ENCODE results near the gene ZNF613. TPM values are rescaled to one million over a fixed set of nuclear protein-coding genes. Genes with fewer than 3 reads are reported as not detected.

The ZNF613 gene
- total and polyA plus RNA-seq, 2 of the 13 experiments (the other 11 are each of a cell fraction or from before 2014, with no cell fraction given) = 3.6 to 8.3 TPM

DNA sequence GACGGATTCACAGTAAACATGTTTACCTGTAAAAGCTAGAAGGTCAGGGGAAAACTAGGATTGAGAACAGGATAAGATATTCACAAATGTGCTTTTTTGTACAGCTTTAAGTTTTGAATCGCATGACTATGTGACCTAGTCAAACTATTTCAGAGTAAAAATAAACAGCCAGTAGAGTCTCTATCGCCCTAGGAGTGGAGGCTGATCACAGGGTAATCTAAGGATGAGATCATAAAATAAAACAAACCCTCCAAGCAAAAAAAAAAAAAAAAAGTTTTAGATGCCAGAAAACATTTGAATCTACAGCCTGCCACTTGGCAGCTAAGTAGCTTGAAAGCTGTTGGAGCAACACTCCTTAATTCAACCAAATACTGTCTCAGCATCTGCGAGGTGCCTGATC lies 32.5 kb downstream of the ZNF613 start (continued):
- TF ChIP-seq, protein P1, sequence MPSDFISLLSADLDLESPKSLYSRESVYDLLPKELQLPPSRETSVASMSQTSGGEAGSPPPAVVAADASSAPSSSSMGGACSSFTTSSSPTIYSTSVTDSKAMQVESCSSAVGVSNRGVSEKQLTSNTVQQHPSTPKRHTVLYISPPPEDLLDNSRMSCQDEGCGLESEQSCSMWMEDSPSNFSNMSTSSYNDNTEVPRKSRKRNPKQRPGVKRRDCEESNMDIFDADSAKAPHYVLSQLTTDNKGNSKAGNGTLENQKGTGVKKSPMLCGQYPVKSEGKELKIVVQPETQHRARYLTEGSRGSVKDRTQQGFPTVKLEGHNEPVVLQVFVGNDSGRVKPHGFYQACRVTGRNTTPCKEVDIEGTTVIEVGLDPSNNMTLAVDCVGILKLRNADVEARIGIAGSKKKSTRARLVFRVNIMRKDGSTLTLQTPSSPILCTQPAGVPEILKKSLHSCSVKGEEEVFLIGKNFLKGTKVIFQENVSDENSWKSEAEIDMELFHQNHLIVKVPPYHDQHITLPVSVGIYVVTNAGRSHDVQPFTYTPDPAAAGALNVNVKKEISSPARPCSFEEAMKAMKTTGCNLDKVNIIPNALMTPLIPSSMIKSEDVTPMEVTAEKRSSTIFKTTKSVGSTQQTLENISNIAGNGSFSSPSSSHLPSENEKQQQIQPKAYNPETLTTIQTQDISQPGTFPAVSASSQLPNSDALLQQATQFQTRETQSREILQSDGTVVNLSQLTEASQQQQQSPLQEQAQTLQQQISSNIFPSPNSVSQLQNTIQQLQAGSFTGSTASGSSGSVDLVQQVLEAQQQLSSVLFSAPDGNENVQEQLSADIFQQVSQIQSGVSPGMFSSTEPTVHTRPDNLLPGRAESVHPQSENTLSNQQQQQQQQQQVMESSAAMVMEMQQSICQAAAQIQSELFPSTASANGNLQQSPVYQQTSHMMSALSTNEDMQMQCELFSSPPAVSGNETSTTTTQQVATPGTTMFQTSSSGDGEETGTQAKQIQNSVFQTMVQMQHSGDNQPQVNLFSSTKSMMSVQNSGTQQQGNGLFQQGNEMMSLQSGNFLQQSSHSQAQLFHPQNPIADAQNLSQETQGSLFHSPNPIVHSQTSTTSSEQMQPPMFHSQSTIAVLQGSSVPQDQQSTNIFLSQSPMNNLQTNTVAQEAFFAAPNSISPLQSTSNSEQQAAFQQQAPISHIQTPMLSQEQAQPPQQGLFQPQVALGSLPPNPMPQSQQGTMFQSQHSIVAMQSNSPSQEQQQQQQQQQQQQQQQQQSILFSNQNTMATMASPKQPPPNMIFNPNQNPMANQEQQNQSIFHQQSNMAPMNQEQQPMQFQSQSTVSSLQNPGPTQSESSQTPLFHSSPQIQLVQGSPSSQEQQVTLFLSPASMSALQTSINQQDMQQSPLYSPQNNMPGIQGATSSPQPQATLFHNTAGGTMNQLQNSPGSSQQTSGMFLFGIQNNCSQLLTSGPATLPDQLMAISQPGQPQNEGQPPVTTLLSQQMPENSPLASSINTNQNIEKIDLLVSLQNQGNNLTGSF (CRISPR knock-in tag; IDR thresholded peaks at IDR 0.05) = no peak
- TF ChIP-seq NFE2L1 (CRISPR knock-in tag; IDR thresholded peaks at IDR 0.05; ENCODE audit: borderline replicate concordance) = no peak
- TF ChIP-seq, protein P2, sequence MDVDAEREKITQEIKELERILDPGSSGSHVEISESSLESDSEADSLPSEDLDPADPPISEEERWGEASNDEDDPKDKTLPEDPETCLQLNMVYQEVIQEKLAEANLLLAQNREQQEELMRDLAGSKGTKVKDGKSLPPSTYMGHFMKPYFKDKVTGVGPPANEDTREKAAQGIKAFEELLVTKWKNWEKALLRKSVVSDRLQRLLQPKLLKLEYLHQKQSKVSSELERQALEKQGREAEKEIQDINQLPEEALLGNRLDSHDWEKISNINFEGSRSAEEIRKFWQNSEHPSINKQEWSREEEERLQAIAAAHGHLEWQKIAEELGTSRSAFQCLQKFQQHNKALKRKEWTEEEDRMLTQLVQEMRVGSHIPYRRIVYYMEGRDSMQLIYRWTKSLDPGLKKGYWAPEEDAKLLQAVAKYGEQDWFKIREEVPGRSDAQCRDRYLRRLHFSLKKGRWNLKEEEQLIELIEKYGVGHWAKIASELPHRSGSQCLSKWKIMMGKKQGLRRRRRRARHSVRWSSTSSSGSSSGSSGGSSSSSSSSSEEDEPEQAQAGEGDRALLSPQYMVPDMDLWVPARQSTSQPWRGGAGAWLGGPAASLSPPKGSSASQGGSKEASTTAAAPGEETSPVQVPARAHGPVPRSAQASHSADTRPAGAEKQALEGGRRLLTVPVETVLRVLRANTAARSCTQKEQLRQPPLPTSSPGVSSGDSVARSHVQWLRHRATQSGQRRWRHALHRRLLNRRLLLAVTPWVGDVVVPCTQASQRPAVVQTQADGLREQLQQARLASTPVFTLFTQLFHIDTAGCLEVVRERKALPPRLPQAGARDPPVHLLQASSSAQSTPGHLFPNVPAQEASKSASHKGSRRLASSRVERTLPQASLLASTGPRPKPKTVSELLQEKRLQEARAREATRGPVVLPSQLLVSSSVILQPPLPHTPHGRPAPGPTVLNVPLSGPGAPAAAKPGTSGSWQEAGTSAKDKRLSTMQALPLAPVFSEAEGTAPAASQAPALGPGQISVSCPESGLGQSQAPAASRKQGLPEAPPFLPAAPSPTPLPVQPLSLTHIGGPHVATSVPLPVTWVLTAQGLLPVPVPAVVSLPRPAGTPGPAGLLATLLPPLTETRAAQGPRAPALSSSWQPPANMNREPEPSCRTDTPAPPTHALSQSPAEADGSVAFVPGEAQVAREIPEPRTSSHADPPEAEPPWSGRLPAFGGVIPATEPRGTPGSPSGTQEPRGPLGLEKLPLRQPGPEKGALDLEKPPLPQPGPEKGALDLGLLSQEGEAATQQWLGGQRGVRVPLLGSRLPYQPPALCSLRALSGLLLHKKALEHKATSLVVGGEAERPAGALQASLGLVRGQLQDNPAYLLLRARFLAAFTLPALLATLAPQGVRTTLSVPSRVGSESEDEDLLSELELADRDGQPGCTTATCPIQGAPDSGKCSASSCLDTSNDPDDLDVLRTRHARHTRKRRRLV (CRISPR knock-in tag; IDR thresholded peaks at IDR 0.05) = no peak
- no peak for TF ChIP-seq ZBTB3 (CRISPR knock-in tag; IDR thresholded peaks at IDR 0.05; ENCODE audit: borderline replicate concordance, low read depth)
- TF ChIP-seq DR1 (CRISPR knock-in tag; IDR thresholded peaks at IDR 0.05) = no peak
- TF ChIP-seq, protein P3, sequence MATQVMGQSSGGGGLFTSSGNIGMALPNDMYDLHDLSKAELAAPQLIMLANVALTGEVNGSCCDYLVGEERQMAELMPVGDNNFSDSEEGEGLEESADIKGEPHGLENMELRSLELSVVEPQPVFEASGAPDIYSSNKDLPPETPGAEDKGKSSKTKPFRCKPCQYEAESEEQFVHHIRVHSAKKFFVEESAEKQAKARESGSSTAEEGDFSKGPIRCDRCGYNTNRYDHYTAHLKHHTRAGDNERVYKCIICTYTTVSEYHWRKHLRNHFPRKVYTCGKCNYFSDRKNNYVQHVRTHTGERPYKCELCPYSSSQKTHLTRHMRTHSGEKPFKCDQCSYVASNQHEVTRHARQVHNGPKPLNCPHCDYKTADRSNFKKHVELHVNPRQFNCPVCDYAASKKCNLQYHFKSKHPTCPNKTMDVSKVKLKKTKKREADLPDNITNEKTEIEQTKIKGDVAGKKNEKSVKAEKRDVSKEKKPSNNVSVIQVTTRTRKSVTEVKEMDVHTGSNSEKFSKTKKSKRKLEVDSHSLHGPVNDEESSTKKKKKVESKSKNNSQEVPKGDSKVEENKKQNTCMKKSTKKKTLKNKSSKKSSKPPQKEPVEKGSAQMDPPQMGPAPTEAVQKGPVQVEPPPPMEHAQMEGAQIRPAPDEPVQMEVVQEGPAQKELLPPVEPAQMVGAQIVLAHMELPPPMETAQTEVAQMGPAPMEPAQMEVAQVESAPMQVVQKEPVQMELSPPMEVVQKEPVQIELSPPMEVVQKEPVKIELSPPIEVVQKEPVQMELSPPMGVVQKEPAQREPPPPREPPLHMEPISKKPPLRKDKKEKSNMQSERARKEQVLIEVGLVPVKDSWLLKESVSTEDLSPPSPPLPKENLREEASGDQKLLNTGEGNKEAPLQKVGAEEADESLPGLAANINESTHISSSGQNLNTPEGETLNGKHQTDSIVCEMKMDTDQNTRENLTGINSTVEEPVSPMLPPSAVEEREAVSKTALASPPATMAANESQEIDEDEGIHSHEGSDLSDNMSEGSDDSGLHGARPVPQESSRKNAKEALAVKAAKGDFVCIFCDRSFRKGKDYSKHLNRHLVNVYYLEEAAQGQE (IDR thresholded peaks at IDR 0.05; ENCODE audit: borderline replicate concordance in 1 of 2, low read depth in 1 of 2, low read length in 2 of 2) = no peak
- no peak for TF ChIP-seq RCOR2 (CRISPR knock-in tag; IDR thresholded peaks at IDR 0.05)
